ENCODE results near the gene DGKQ. TPM values are rescaled to one million over a fixed set of nuclear protein-coding genes. Genes with fewer than 3 reads are reported as not detected.

DGKQ gene
- total and polyA plus RNA-seq, 2 experiments from 2014 or later, result 4.0 to 22.4 TPM

GRCh38 chr4:982814-983213, 9.4 kb upstream of the DGKQ start (continued):
- TF ChIP-seq CTCF (conservative IDR thresholded peaks at IDR 0.05; ENCODE audit: low read depth in 2 of 2) (no peak), STAT1 (IDR thresholded peaks at IDR 0.05; ENCODE audit: unreplicated experiment) (no peak), JUNB (IDR thresholded peaks at IDR 0.05; ENCODE audit: unreplicated experiment) (no peak), CREB1 (CRISPR knock-in tag; IDR thresholded peaks at IDR 0.05; ENCODE audit: low read depth) (no peak), ZNF331 (CRISPR knock-in tag; IDR thresholded peaks at IDR 0.05; ENCODE audit: low read depth) (no peak), POLR2AphosphoS5 (IDR thresholded peaks at IDR 0.05; ENCODE audit: low read depth) (no peak), NANOG (IDR thresholded peaks at IDR 0.05; ENCODE audit: borderline replicate concordance) (no peak)
- TF ChIP-seq, protein P1, sequence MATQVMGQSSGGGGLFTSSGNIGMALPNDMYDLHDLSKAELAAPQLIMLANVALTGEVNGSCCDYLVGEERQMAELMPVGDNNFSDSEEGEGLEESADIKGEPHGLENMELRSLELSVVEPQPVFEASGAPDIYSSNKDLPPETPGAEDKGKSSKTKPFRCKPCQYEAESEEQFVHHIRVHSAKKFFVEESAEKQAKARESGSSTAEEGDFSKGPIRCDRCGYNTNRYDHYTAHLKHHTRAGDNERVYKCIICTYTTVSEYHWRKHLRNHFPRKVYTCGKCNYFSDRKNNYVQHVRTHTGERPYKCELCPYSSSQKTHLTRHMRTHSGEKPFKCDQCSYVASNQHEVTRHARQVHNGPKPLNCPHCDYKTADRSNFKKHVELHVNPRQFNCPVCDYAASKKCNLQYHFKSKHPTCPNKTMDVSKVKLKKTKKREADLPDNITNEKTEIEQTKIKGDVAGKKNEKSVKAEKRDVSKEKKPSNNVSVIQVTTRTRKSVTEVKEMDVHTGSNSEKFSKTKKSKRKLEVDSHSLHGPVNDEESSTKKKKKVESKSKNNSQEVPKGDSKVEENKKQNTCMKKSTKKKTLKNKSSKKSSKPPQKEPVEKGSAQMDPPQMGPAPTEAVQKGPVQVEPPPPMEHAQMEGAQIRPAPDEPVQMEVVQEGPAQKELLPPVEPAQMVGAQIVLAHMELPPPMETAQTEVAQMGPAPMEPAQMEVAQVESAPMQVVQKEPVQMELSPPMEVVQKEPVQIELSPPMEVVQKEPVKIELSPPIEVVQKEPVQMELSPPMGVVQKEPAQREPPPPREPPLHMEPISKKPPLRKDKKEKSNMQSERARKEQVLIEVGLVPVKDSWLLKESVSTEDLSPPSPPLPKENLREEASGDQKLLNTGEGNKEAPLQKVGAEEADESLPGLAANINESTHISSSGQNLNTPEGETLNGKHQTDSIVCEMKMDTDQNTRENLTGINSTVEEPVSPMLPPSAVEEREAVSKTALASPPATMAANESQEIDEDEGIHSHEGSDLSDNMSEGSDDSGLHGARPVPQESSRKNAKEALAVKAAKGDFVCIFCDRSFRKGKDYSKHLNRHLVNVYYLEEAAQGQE (IDR thresholded peaks at IDR 0.05; ENCODE audit: unreplicated experiment), result no peak

GRCh38 chr4:982291-982690, 8.9 kb upstream of the DGKQ start:
- no peak overlapping the region for H3K27ac Mint-ChIP-seq
- H3K4me1 ChIP-seq (ENCODE audit: insufficient read depth), result peaks cover 16% of the 10 kb centered on the region
- no peak overlapping the region for H3K4me2 ChIP-seq
- H3K79me2 ChIP-seq (replicated peaks; ENCODE audit: insufficient read depth), result no peaks in the 10 kb centered on the region
- no peaks in the 10 kb centered on the region for H3K36me3 ChIP-seq (ENCODE audit: insufficient read depth)
- H2AFZ ChIP-seq, result no peak overlapping the region
- no peak overlapping the region for H3K4me3 Mint-ChIP-seq
- DNase-seq (ENCODE audit: low spot score), result no peak
- peaks cover 7% of the 10 kb centered on the region for H3K4me1 Mint-ChIP-seq
- H3F3A ChIP-seq (replicated peaks; ENCODE audit: low read depth), result peaks cover 7% of the 10 kb centered on the region; the same call in 1 of the 2 replicates
- H3K36me3 Mint-ChIP-seq (ENCODE audit: low read depth), result no peaks in the 10 kb centered on the region
- H3K4me3 ChIP-seq, result no peak overlapping the region
- no peak overlapping the region for H3K27ac ChIP-seq (ENCODE audit: low read depth)
- ATAC-seq, result no peak
- peaks cover 42% of the 10 kb centered on the region for H3K27me3 Mint-ChIP-seq (ENCODE audit: insufficient read depth, low read depth, poor library complexity)
- no peaks in the 10 kb centered on the region for H3K9me3 Mint-ChIP-seq
- H4K20me1 ChIP-seq (replicated peaks; ENCODE audit: insufficient read depth), result no peaks in the 10 kb centered on the region
- H3K27me3 ChIP-seq (ENCODE audit: insufficient read depth), result peaks cover 17% of the 10 kb centered on the region
- no peaks in the 10 kb centered on the region for H3K9me2 ChIP-seq (ENCODE audit: insufficient read depth)
- no peak for TF ChIP-seq EZH2 (IDR thresholded peaks at IDR 0.05; ENCODE audit: low read depth, unreplicated experiment)
- no peak for TF ChIP-seq NANOG (IDR thresholded peaks at IDR 0.05; ENCODE audit: borderline replicate concordance)
- TF ChIP-seq STAT1 (IDR thresholded peaks at IDR 0.05; ENCODE audit: unreplicated experiment), result no peak
- no peak for TF ChIP-seq POLR2AphosphoS5 (IDR thresholded peaks at IDR 0.05; ENCODE audit: low read depth)
- TF ChIP-seq, protein P1 (IDR thresholded peaks at IDR 0.05; ENCODE audit: unreplicated experiment), result no peak
- TF ChIP-seq, protein P2, sequence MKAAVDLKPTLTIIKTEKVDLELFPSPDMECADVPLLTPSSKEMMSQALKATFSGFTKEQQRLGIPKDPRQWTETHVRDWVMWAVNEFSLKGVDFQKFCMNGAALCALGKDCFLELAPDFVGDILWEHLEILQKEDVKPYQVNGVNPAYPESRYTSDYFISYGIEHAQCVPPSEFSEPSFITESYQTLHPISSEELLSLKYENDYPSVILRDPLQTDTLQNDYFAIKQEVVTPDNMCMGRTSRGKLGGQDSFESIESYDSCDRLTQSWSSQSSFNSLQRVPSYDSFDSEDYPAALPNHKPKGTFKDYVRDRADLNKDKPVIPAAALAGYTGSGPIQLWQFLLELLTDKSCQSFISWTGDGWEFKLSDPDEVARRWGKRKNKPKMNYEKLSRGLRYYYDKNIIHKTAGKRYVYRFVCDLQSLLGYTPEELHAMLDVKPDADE (IDR thresholded peaks at IDR 0.05), result no peak
- TF ChIP-seq ZNF114 (CRISPR knock-in tag; IDR thresholded peaks at IDR 0.05), result no peak
- TF ChIP-seq CREB1 (CRISPR knock-in tag; IDR thresholded peaks at IDR 0.05; ENCODE audit: low read depth), result no peak
- no peak for TF ChIP-seq CTCF (conservative IDR thresholded peaks at IDR 0.05; ENCODE audit: low read depth in 2 of 2)

All from GM23338 (cell line).